ENCODE data around the gene FLT1. TPM values are rescaled to one million over a fixed set of nuclear protein-coding genes. Genes with fewer than 3 reads are reported as not detected.

The FLT1 gene
- total RNA-seq, 2 donors from 2014 or later = 12.3 to 44.6 TPM

DNA sequence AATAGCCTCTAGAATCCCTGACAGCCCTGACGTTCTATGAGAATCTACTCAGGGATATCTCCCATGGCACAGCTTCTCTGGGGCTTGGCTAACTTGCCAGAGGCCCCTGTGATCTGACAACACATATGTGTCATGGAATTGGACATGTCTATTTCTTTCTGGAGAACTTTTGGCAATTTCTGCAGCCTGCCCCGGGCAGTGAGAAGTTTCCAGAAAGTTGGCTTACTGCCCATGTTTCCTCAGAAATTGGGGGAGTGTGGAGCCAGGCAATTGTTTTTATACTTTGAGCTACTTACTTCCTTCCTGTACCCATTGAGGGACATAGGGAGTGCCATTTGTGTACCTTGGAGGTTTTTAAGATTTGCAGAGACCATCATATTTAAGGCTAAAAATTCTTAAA is 98.9 kb downstream of the FLT1 start:
- DNase-seq (ENCODE audit: low spot score) (no peak), ATAC-seq (ENCODE audit: insufficient number of reproducible peaks, low FRiP score, low read depth) (no peak)
- Histone ChIP-seq H3K36me3 (no peaks in the 10 kb centered on the region), H3K4me3 (no peak overlapping the region), H3K27ac (no peak overlapping the region), H3K27me3 (replicated peaks; ENCODE audit: insufficient read depth) (no peaks in the 10 kb centered on the region), H3K9me3 (no peaks in the 10 kb centered on the region), H3K4me1 (ENCODE audit: control insufficient read depth in 1 of 2, low read depth in 2 of 2) (no peaks in the 10 kb centered on the region)
- TF ChIP-seq, protein P1, sequence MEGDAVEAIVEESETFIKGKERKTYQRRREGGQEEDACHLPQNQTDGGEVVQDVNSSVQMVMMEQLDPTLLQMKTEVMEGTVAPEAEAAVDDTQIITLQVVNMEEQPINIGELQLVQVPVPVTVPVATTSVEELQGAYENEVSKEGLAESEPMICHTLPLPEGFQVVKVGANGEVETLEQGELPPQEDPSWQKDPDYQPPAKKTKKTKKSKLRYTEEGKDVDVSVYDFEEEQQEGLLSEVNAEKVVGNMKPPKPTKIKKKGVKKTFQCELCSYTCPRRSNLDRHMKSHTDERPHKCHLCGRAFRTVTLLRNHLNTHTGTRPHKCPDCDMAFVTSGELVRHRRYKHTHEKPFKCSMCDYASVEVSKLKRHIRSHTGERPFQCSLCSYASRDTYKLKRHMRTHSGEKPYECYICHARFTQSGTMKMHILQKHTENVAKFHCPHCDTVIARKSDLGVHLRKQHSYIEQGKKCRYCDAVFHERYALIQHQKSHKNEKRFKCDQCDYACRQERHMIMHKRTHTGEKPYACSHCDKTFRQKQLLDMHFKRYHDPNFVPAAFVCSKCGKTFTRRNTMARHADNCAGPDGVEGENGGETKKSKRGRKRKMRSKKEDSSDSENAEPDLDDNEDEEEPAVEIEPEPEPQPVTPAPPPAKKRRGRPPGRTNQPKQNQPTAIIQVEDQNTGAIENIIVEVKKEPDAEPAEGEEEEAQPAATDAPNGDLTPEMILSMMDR (IDR thresholded peaks at IDR 0.05) = no peak

DNA sequence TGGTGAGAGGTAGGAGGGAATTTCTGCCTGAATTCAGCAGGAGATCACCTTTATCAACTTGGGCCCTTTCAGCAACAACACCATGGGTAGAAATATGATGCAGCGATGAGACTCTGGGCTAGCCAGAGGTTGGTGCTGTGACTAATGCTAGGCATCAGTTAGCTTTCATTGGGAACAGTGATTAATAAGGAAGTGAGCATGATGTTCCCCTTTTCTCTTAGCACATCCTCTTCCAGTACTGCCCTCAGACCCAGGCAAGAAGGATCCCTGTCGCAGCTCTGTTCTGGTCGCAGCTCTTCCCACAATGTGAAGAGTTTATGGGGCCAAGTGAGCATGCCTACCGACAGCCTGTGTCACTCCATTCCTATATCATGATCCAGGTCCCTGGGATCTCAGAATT is 100.5 kb downstream of the FLT1 start:
- no peaks in the 10 kb centered on the region for H3K9me3 ChIP-seq
- H3K4me3 ChIP-seq = no peak overlapping the region
- TF ChIP-seq, protein P1 (IDR thresholded peaks at IDR 0.05) = no peak
- DNase-seq (ENCODE audit: low spot score) = no peak
- H3K27ac ChIP-seq = no peak overlapping the region
- no peaks in the 10 kb centered on the region for H3K36me3 ChIP-seq
- H3K27me3 ChIP-seq (replicated peaks; ENCODE audit: insufficient read depth) = no peaks in the 10 kb centered on the region
- no peak for ATAC-seq (ENCODE audit: insufficient number of reproducible peaks, low FRiP score, low read depth)
- H3K4me1 ChIP-seq (ENCODE audit: control insufficient read depth in 1 of 2, low read depth in 2 of 2) = no peaks in the 10 kb centered on the region

DNA sequence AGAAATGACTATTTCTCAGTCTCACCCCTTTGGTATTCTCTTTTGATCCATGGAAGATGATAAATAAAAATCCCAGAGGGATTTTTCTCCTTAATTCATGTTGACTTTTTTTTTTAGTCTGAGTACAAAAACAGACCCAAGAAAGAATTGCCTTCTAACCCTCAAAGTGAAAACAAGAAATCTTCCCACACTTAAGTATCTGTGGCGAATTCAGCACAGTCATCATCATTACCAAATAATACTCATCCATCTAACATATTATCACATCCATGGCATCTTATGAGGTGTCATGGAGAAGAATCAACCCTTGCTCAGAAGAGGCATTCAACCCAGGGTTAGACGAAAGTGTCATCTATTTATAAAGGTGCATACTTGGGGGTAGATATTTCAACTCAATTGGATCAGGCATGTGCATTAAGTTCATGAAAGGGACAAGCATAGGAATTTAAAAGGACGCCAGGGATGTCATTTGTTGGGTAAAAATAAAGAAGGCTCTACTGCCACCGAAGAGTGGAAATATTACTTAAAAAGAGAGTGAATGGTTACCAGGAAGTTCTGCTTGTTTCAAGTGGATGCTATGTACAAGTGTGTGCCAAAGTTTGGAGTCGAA is 101.9 kb downstream of the FLT1 start:
- TF ChIP-seq, protein P1 (IDR thresholded peaks at IDR 0.05) = no peak
- Histone ChIP-seq H3K36me3 (no peaks in the 10 kb centered on the region), H3K4me1 (ENCODE audit: control insufficient read depth in 1 of 2, low read depth in 2 of 2) (no peaks in the 10 kb centered on the region), H3K9me3 (no peaks in the 10 kb centered on the region), H3K4me3 (no peak overlapping the region), H3K27ac (no peak overlapping the region), H3K27me3 (replicated peaks; ENCODE audit: insufficient read depth) (no peaks in the 10 kb centered on the region)
- DNase-seq (ENCODE audit: low spot score) = no peak
- no peak for ATAC-seq (ENCODE audit: insufficient number of reproducible peaks, low FRiP score, low read depth)

DNA sequence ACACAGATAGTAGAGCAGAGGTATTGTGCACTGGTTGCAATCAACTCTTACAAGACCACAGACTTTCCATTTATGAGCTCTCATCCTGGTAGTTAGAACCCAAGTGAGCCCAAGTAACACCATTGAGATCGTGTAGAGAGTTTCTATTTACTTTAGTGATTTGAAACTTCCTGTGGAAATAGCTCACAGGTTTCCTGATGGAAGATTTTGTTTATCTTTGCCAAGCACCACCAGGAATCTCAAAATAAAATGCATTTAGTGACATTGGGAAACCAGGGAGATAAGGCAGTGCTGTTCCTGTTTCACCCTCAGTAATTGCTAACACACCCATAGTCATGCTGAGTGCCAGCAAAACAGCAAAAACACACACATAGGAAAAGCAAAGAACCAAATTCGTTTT is 102.5 kb downstream of the FLT1 start:
- H3K4me1 ChIP-seq (ENCODE audit: control insufficient read depth in 1 of 2, low read depth in 2 of 2) = no peaks in the 10 kb centered on the region
- H3K27me3 ChIP-seq (replicated peaks; ENCODE audit: insufficient read depth) = no peaks in the 10 kb centered on the region
- no peak overlapping the region for H3K27ac ChIP-seq
- TF ChIP-seq, protein P1 (IDR thresholded peaks at IDR 0.05) = no peak
- no peaks in the 10 kb centered on the region for H3K36me3 ChIP-seq
- DNase-seq (ENCODE audit: low spot score) = no peak
- H3K9me3 ChIP-seq = no peaks in the 10 kb centered on the region
- ATAC-seq (ENCODE audit: insufficient number of reproducible peaks, low FRiP score, low read depth) = no peak
- no peak overlapping the region for H3K4me3 ChIP-seq

DNA sequence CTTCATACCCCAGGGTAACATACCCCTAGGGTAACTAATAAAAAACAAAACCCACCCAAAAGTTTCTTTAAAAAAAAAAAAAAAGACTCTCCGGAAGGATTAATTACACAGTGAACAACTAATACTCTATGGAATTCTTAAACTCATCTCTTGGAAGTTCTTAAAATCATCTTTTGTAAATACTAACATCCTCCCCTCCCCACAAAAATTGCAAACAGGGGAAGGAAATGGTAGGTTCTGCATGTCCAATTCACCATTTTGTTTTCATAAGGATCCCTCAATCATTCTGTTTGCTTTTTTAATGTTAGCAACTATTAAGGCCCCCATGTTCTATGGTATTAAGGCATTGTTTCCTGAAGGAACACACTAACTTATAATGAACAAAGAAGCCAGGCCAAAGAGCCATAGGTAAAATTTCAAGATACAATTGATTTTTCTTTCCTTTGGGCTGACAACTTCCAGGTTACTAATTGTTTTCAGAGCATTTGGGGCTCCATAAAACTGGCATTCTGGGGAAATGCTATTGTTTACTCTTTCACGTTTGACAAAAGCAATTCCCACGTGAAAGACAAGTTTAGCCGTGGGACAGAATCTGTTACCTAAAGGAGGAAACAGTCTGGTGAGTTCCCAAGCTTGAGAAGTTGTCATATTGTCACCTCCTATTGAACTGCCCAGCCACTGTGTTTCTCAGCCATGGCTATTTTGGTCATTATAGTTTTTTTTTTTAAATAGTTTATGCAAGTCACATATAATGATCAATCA is 107.0 kb downstream of the FLT1 start:
- H3K4me3 ChIP-seq = no peak overlapping the region
- TF ChIP-seq, protein P1 (IDR thresholded peaks at IDR 0.05) = no peak
- H3K36me3 ChIP-seq = no peaks in the 10 kb centered on the region
- DNase-seq (ENCODE audit: low spot score) = no peak
- H3K9me3 ChIP-seq = no peaks in the 10 kb centered on the region
- ATAC-seq (ENCODE audit: insufficient number of reproducible peaks, low FRiP score, low read depth) = no peak
- H3K4me1 ChIP-seq (ENCODE audit: control insufficient read depth in 1 of 2, low read depth in 2 of 2) = no peaks in the 10 kb centered on the region
- H3K27ac ChIP-seq = no peak overlapping the region
- no peaks in the 10 kb centered on the region for H3K27me3 ChIP-seq (replicated peaks; ENCODE audit: insufficient read depth)
